Measurements from ENCODE around the gene IPO7.

Gene IPO7

DNA sequence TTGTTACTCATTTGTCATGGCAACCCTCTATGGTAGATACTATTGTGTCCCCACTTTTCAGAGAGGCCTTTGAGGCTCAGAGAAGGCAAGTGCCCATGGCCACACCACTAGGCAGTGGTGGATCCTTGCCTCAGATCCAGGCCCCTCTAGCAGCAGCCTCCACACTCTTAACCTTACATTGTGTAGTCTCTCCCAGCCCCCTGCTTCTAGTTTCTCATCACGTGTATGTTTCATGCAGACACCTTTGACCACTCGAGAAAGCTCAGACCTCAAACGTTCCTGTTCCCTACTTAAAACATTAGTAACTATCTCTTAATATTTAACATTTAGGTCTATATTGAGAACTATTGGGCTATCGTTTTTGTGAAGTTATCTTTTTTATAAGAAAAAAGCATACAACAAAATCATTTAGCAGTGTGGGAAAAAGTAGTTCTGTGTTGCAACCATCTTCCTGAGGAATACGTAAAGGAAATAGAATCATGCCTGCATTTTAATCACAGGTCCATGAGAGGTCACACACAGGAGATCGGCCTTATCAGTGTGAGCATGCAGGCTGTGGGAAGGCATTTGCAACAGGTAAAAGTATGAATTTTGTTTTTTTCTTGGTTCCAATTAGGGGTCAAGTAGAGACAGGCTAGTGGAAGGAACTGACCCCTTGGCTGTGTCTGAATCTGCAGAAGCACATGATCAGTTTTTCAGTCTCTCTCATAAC lies 111.5 kb downstream of the IPO7 start:
- no peak for DNase-seq

Measured in CD4-positive, alpha-beta T cell treated with Interleukin-17A for 4 hours (primary cell).